ENCODE results near the gene TMC7.

DNA sequence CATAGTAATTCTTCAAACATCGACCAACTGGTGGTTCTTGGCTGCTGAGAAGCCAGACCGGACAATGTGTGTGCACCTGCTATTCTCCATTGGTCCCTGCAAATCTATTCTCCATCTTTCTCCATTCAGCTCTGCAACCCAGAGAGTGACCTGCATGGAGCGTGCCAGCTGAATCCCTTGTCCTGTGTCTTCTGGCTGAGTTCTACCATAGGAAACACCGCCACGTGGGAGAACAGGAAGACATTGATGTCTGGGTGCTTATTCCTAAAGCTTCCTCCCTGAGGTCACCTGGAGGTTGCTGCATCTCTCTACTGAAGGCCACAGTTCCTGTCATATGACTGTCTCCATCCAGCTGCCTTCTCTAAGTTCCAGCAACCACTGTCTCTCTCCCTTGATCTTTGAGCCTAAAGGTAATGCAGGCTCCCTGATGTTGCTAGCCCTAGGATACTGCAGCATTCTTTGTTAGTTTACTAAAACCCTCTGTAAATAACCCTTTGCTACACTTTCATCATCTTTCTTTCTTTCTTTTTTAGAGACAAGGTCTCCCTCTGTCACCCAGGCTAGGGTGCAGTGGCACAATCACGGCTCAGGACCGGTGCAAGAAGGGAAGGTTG lies 46.9 kb upstream of the TMC7 start:
- TF ChIP-seq, protein P1, sequence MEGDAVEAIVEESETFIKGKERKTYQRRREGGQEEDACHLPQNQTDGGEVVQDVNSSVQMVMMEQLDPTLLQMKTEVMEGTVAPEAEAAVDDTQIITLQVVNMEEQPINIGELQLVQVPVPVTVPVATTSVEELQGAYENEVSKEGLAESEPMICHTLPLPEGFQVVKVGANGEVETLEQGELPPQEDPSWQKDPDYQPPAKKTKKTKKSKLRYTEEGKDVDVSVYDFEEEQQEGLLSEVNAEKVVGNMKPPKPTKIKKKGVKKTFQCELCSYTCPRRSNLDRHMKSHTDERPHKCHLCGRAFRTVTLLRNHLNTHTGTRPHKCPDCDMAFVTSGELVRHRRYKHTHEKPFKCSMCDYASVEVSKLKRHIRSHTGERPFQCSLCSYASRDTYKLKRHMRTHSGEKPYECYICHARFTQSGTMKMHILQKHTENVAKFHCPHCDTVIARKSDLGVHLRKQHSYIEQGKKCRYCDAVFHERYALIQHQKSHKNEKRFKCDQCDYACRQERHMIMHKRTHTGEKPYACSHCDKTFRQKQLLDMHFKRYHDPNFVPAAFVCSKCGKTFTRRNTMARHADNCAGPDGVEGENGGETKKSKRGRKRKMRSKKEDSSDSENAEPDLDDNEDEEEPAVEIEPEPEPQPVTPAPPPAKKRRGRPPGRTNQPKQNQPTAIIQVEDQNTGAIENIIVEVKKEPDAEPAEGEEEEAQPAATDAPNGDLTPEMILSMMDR (conservative IDR thresholded peaks at IDR 0.05 in 1 of 2, IDR thresholded peaks at IDR 0.05 in 1 of 2; ENCODE audit: low read depth in 1 of 2, low read length in 2 of 2) = no peak
- TF ChIP-seq EZH2 (IDR thresholded peaks at IDR 0.05; ENCODE audit: low read length, missing control alignments) = no peak
